Gastroesophageal sphincter (tissue), 3 donors: ENCODE measurements around the gene CFAP77.

Source experiments
- EP300 ChIP-seq: sonication (generic); formaldehyde crosslinking; IDR thresholded peaks from one replicate; pipeline ENCODE4 v1.6.1; 2017; ENCODE audit warnings: antibody characterized with exemption, mild to moderate bottlenecking
- POLR2A ChIP-seq, 2 donors: fragments of 450-650 bp; IDR thresholded peaks; one replicate each; pipeline ENCODE4 v1.6.1; 2017; ENCODE audit warnings: antibody characterized with exemption in 2 of 2, mild to moderate bottlenecking in 2 of 2, moderate library complexity in 1 of 2
- POLR2AphosphoS5 ChIP-seq: sonication (generic); formaldehyde crosslinking; IDR thresholded peaks from one replicate; pipeline ENCODE4 v1.6.1; 2017; ENCODE audit warnings: antibody characterized with exemption
- TF ChIP-seq, protein P1 (sequence below), 4 experiments: fragments of 200-600 bp in 2 of 4; fragments of 450-650 bp in 2 of 4; sonication (generic) in 1 of 4; IDR thresholded peaks; one replicate each; pipeline ENCODE4 v1.5.1; 2017 to 2019; ENCODE audit warnings: antibody characterized with exemption in 4 of 4, mild to moderate bottlenecking in 2 of 4, moderate library complexity in 2 of 4

DNA sequence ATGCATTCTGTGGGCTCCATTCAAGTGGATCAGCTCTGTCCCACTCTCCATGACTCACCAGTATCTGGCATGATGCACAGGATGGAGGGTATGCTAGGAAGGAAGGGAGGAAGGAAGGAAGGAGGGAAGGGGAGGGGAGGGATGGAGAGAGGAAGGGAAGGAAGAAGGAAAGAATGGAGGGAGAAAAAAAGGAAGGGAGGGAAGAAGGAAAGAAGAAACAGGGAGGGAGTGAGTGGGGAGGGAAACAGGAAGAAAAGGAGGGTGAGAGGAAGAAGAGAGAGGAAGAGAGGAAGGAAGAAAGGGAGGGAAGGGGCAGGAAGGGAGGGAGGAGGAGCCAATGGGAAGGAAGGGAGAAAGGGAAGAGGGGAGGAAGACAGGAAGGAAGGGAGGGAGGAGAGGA is 167.1 kb downstream of the CFAP77 start:
- TF ChIP-seq EP300: no peak
- TF ChIP-seq, protein P1, sequence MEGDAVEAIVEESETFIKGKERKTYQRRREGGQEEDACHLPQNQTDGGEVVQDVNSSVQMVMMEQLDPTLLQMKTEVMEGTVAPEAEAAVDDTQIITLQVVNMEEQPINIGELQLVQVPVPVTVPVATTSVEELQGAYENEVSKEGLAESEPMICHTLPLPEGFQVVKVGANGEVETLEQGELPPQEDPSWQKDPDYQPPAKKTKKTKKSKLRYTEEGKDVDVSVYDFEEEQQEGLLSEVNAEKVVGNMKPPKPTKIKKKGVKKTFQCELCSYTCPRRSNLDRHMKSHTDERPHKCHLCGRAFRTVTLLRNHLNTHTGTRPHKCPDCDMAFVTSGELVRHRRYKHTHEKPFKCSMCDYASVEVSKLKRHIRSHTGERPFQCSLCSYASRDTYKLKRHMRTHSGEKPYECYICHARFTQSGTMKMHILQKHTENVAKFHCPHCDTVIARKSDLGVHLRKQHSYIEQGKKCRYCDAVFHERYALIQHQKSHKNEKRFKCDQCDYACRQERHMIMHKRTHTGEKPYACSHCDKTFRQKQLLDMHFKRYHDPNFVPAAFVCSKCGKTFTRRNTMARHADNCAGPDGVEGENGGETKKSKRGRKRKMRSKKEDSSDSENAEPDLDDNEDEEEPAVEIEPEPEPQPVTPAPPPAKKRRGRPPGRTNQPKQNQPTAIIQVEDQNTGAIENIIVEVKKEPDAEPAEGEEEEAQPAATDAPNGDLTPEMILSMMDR (IDR thresholded peaks at IDR 0.05): no peak
- no peak for TF ChIP-seq POLR2A (IDR thresholded peaks at IDR 0.05)
- no peak for TF ChIP-seq POLR2AphosphoS5
